ENCODE measurements around the gene EXOC4. TPM values are rescaled to one million over a fixed set of nuclear protein-coding genes. Genes with fewer than 3 reads are reported as not detected.

Gene EXOC4
- total RNA-seq, 1 experiment from 2014 or later: 66.2 TPM

DNA sequence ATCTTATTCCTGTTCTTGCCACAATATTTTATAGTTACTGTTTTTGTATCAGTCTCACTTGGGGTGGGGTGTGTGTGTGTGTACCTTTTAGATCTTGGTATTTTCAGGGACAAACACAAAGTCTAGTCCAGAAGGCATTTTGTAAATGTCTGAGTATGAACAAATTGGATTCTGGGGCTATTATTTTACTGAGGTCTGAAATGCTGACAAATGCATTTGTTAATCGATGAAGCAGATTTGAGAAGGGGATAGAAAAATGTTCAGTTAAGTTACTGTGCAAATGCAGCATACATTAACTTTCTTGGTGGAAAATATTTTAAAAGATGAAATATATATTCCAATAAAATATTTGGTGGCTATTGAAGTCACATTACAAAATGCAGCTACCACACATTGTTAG is 267.4 kb downstream of the EXOC4 start:
- BruUV-seq (replicated peaks): no TSS peak
- TF ChIP-seq, protein P1, sequence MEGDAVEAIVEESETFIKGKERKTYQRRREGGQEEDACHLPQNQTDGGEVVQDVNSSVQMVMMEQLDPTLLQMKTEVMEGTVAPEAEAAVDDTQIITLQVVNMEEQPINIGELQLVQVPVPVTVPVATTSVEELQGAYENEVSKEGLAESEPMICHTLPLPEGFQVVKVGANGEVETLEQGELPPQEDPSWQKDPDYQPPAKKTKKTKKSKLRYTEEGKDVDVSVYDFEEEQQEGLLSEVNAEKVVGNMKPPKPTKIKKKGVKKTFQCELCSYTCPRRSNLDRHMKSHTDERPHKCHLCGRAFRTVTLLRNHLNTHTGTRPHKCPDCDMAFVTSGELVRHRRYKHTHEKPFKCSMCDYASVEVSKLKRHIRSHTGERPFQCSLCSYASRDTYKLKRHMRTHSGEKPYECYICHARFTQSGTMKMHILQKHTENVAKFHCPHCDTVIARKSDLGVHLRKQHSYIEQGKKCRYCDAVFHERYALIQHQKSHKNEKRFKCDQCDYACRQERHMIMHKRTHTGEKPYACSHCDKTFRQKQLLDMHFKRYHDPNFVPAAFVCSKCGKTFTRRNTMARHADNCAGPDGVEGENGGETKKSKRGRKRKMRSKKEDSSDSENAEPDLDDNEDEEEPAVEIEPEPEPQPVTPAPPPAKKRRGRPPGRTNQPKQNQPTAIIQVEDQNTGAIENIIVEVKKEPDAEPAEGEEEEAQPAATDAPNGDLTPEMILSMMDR (IDR thresholded peaks at IDR 0.05; ENCODE audit: insufficient read depth in 1 of 2, low read depth in 1 of 2, low read length in 1 of 2, severe bottlenecking in 1 of 2, unreplicated experiment in 1 of 2): no peak
- Mint-ChIP-seq H3K27me3 (ENCODE audit: insufficient read depth, unreplicated experiment) (no peaks in the 10 kb centered on the region), H3K4me1 (ENCODE audit: low read depth, unreplicated experiment) (no peaks in the 10 kb centered on the region), H3K36me3 (ENCODE audit: insufficient read depth, unreplicated experiment) (peaks cover 6% of the 10 kb centered on the region), H3K9me3 (ENCODE audit: unreplicated experiment) (no peaks in the 10 kb centered on the region), H3K4me3 (ENCODE audit: unreplicated experiment) (no peak overlapping the region), H3K27ac (ENCODE audit: unreplicated experiment) (no peak overlapping the region)
- H3K27me3 ChIP-seq (replicated peaks; ENCODE audit: control insufficient read depth, insufficient read depth, low read length): no peaks in the 10 kb centered on the region
- intact Hi-C loops (cut with micrococcal nuclease; ENCODE audit: unreplicated experiment): no loop called here
- CTCF ChIA-PET: interaction anchor here (0.8 kb wide), 1 partner anchor 45 kb away, joined by 4 read pairs; no protein-coding TSS in a partner anchor
- no peaks in the 10 kb centered on the region for H3K4me1 ChIP-seq
- DNase-seq: no peak
- no peaks in the 10 kb centered on the region for H3K36me3 ChIP-seq (ENCODE audit: control insufficient read depth, insufficient read depth, low read length)
- POLR2A ChIA-PET: no interaction called here
- no peak overlapping the region for H3K4me3 ChIP-seq (ENCODE audit: low read depth, low read length)
- no peaks in the 10 kb centered on the region for H3K9me3 ChIP-seq

DNA sequence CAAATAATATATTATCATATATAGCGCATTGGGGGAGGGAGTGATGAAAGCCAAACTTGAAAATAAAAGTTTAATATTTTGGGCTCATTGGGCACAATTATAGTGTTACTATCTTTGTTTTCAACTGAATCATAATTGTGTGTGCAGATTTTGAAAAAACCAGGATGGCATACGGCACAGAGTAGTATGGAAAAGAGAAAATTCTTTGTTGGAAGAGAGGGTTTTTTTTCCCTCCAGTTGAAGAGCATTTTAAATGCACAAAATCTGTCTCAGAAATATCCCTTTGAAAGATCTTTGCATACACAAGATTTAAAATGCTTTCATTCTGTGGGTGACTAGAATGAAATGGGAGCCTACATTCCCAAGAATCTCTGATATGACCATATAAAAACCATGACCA is 269.6 kb downstream of the EXOC4 start:
- intact Hi-C loops (cut with micrococcal nuclease; ENCODE audit: unreplicated experiment): no loop called here
- no peaks in the 10 kb centered on the region for H3K36me3 Mint-ChIP-seq (ENCODE audit: insufficient read depth, unreplicated experiment)
- TF ChIP-seq, protein P1 (IDR thresholded peaks at IDR 0.05; ENCODE audit: insufficient read depth in 1 of 2, low read depth in 1 of 2, low read length in 1 of 2, severe bottlenecking in 1 of 2, unreplicated experiment in 1 of 2): no peak
- CTCF ChIA-PET: no interaction called here
- no peaks in the 10 kb centered on the region for H3K4me1 ChIP-seq
- DNase-seq: no peak
- H3K4me3 ChIP-seq (ENCODE audit: low read depth, low read length): no peak overlapping the region
- no peaks in the 10 kb centered on the region for H3K9me3 ChIP-seq
- no peaks in the 10 kb centered on the region for H3K9me3 Mint-ChIP-seq (ENCODE audit: unreplicated experiment)
- no TSS peak for BruUV-seq (replicated peaks)
- H3K27ac Mint-ChIP-seq (ENCODE audit: unreplicated experiment): no peak overlapping the region
- H3K27me3 Mint-ChIP-seq (ENCODE audit: insufficient read depth, unreplicated experiment): no peaks in the 10 kb centered on the region
- H3K27me3 ChIP-seq (replicated peaks; ENCODE audit: control insufficient read depth, insufficient read depth, low read length): no peaks in the 10 kb centered on the region
- no peaks in the 10 kb centered on the region for H3K4me1 Mint-ChIP-seq (ENCODE audit: low read depth, unreplicated experiment)
- H3K4me3 Mint-ChIP-seq (ENCODE audit: unreplicated experiment): no peak overlapping the region
- no peaks in the 10 kb centered on the region for H3K36me3 ChIP-seq (ENCODE audit: control insufficient read depth, insufficient read depth, low read length)
- POLR2A ChIA-PET: no interaction called here

DNA sequence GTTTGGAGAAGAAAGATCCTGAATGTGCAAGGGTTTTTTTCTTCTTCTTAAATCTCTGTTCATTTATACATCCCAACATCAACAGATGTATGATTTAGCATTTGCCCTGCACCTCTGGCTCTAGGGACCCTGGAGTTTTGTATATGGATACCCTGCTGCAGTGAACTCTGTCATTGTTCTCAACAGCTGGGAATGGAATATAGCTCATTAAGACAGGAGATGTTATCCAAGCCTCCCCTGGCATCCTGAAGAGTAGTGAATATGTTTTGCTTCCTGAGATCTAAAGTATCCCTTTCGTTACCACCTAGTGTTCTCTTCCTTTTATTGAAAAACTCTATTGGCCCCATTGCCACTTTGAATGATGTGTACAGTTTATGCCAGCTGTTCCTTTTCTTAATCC is 275.9 kb downstream of the EXOC4 start:
- H3K9me3 Mint-ChIP-seq (ENCODE audit: unreplicated experiment): no peaks in the 10 kb centered on the region
- no peak overlapping the region for H3K27ac Mint-ChIP-seq (ENCODE audit: unreplicated experiment)
- H3K36me3 ChIP-seq (ENCODE audit: control insufficient read depth, insufficient read depth, low read length): no peaks in the 10 kb centered on the region
- no peak overlapping the region for H3K4me3 Mint-ChIP-seq (ENCODE audit: unreplicated experiment)
- H3K9me3 ChIP-seq: no peaks in the 10 kb centered on the region
- intact Hi-C loops (cut with micrococcal nuclease; ENCODE audit: unreplicated experiment): no loop called here
- no peaks in the 10 kb centered on the region for H3K4me1 ChIP-seq
- TF ChIP-seq, protein P1 (IDR thresholded peaks at IDR 0.05; ENCODE audit: insufficient read depth in 1 of 2, low read depth in 1 of 2, low read length in 1 of 2, severe bottlenecking in 1 of 2, unreplicated experiment in 1 of 2): no peak
- no peak overlapping the region for H3K4me3 ChIP-seq (ENCODE audit: low read depth, low read length)
- CTCF ChIA-PET: no interaction called here
- H3K36me3 Mint-ChIP-seq (ENCODE audit: insufficient read depth, unreplicated experiment): no peaks in the 10 kb centered on the region
- no TSS peak for BruUV-seq (replicated peaks)
- no peaks in the 10 kb centered on the region for H3K27me3 Mint-ChIP-seq (ENCODE audit: insufficient read depth, unreplicated experiment)
- no peaks in the 10 kb centered on the region for H3K4me1 Mint-ChIP-seq (ENCODE audit: low read depth, unreplicated experiment)
- POLR2A ChIA-PET: no interaction called here
- H3K27me3 ChIP-seq (replicated peaks; ENCODE audit: control insufficient read depth, insufficient read depth, low read length): no peaks in the 10 kb centered on the region
- no peak for DNase-seq
